Endodermal cell (in vitro differentiated cells): ENCODE results near the gene PATE2. TPM values are rescaled to one million over a fixed set of nuclear protein-coding genes. Genes with fewer than 3 reads are reported as not detected.

Experiments
- DNase-seq: peaks from one replicate; pipeline ENCODE4 v3.0.0-alpha.2; 2017
- H3K27ac ChIP-seq: 2 replicates; pipeline ENCODE4 v1.5.1; 2013; ENCODE audit warnings: mild to moderate bottlenecking, low read depth, low read length, moderate library complexity
- H3K27me3 ChIP-seq: 2 replicates; pipeline ENCODE4 v1.6.1; 2013; ENCODE audit warnings: mild to moderate bottlenecking, low read length, moderate library complexity; ENCODE audit not compliant: insufficient read depth, control insufficient read depth, poor library complexity, severe bottlenecking
- H3K36me3 ChIP-seq: 2 replicates; pipeline ENCODE4 v1.7.0; 2013; ENCODE audit warnings: mild to moderate bottlenecking, low read length, moderate library complexity; ENCODE audit not compliant: control insufficient read depth, insufficient read depth
- H3K4me1 ChIP-seq: one replicate; pipeline ENCODE4 v1.7.0; 2013; ENCODE audit warnings: low read length; ENCODE audit not compliant: control insufficient read depth, insufficient read depth
- H3K4me3 ChIP-seq: 2 replicates; pipeline ENCODE4 v1.5.1; 2013; ENCODE audit warnings: mild to moderate bottlenecking, low read length, moderate library complexity
- H3K9ac ChIP-seq: 2 replicates; pipeline ENCODE4 v1.6.1; 2013; ENCODE audit warnings: mild to moderate bottlenecking, low read length, moderate library complexity; ENCODE audit not compliant: poor library complexity, severe bottlenecking; ENCODE audit errors: extremely low read depth
- H3K9me3 ChIP-seq: 2 replicates; pipeline ENCODE4 v1.6.1; 2013; ENCODE audit warnings: mild to moderate bottlenecking, low read length, moderate library complexity; ENCODE audit not compliant: control insufficient read depth
- H3K27ac Mint-ChIP-seq: 2 replicates; pipeline ENCODE4 v1.8.0; 2020; ENCODE audit warnings: mixed read lengths
- H3K27me3 Mint-ChIP-seq: 2 replicates; pipeline ENCODE4 v1.8.0; 2021; ENCODE audit warnings: mild to moderate bottlenecking, mixed read lengths; ENCODE audit not compliant: insufficient read depth
- H3K36me3 Mint-ChIP-seq: 2 replicates; pipeline ENCODE4 v1.8.0; 2020; ENCODE audit warnings: low read depth, mixed read lengths
- H3K4me1 Mint-ChIP-seq: 2 replicates; pipeline ENCODE4 v1.8.0; 2020; ENCODE audit warnings: mixed read lengths
- H3K4me3 Mint-ChIP-seq: 2 replicates; pipeline ENCODE4 v1.8.0; 2020; ENCODE audit warnings: mild to moderate bottlenecking, moderate library complexity, mixed read lengths
- H3K9me3 Mint-ChIP-seq: 2 replicates; pipeline ENCODE4 v1.8.0; 2020; ENCODE audit warnings: mild to moderate bottlenecking, mixed read lengths
- CTCF ChIP-seq: fragments of 200-600 bp; sonication (generic); conservative IDR thresholded peaks from 2 replicates; pipeline ENCODE4 v1.5.0; 2021; ENCODE audit warnings: antibody characterized with exemption, mild to moderate bottlenecking
- WGBS, 2 experiments: methylation state at CpG; one replicate each; pipeline versions ENCODE4 v1.1.5 to v1.1.7; 2013; ENCODE audit warnings: missing lambda C conversion rate in 2 of 2, mixed read lengths in 1 of 2; ENCODE audit not compliant: insufficient coverage in 1 of 2, insufficient read length in 1 of 2; 5-methylcytosine and 5-hydroxymethylcytosine counted together
- total RNA-seq, 2 donors: library from RNA; stranded (reverse); fragmentation: NEBNext Ultra II Directional in 1 of 2; extraction: Animal tissue kit (Norgen Biotek cat#: 25700) in 1 of 2; gene quantifications; 2 replicates in 1 of 2; 3 replicates in 1 of 2; pipeline ENCODE4 v1.2.1, GENCODE V29; 2021

The PATE2 gene
- total RNA-seq, 2 donors from 2014 or later: 0.79 TPM; not detected in 1

- H3K9ac ChIP-seq: no peak overlapping the region
- DNase-seq: no peak
- Mint-ChIP-seq H3K9me3 (peaks cover 20% of the 10 kb centered on the region), H3K4me1 (no peaks in the 10 kb centered on the region), H3K27ac (no peak overlapping the region), H3K27me3 (no peaks in the 10 kb centered on the region), H3K36me3 (no peaks in the 10 kb centered on the region), H3K4me3 (no peak overlapping the region)
- no peak for TF ChIP-seq CTCF
- no peaks in the 10 kb centered on the region for H3K4me1 ChIP-seq
- WGBS, 2 experiments: 57% methylated on average over 1 of the region's 2 CpGs; no CpG with 5 or more reads in 1 of the 2 experiments
- H3K27ac ChIP-seq: no peak overlapping the region
- H3K36me3 ChIP-seq: no peaks in the 10 kb centered on the region
- H3K9me3 ChIP-seq: peaks cover 31% of the 10 kb centered on the region
- no peak overlapping the region for H3K4me3 ChIP-seq
- no peaks in the 10 kb centered on the region for H3K27me3 ChIP-seq
Observed at GRCh38 chr11:125799808-125800207, 21.2 kb upstream of the PATE2 start.

GRCh38 chr11:125797641-125798040, 19.0 kb upstream of the PATE2 start:
- H3K27me3 Mint-ChIP-seq: peaks cover 5% of the 10 kb centered on the region
- no peaks in the 10 kb centered on the region for H3K36me3 Mint-ChIP-seq
- Histone ChIP-seq H3K27ac (no peak overlapping the region), H3K4me1 (no peaks in the 10 kb centered on the region), H3K9me3 (peaks cover 24% of the 10 kb centered on the region), H3K4me3 (no peak overlapping the region), H3K9ac (no peak overlapping the region), H3K27me3 (no peaks in the 10 kb centered on the region), H3K36me3 (no peaks in the 10 kb centered on the region)
- no peak overlapping the region for H3K27ac Mint-ChIP-seq
- no peaks in the 10 kb centered on the region for H3K4me1 Mint-ChIP-seq
- WGBS, 2 experiments: 54 to 66% methylated on average over 4 of the region's 4 CpGs
- peaks cover 21% of the 10 kb centered on the region for H3K9me3 Mint-ChIP-seq
- no peak for TF ChIP-seq CTCF
- peak; percentile 71 for DNase-seq
- no peak overlapping the region for H3K4me3 Mint-ChIP-seq

GRCh38 chr11:125790825-125791224, 12.2 kb upstream of the PATE2 start:
- no peak overlapping the region for H3K4me3 Mint-ChIP-seq
- H3K9me3 ChIP-seq: peaks cover 5% of the 10 kb centered on the region
- peaks cover 11% of the 10 kb centered on the region for H3K9me3 Mint-ChIP-seq
- H3K4me1 Mint-ChIP-seq: peaks cover 2% of the 10 kb centered on the region
- no peak overlapping the region for H3K9ac ChIP-seq
- no peak for TF ChIP-seq CTCF
- no peak for DNase-seq
- no peaks in the 10 kb centered on the region for H3K36me3 Mint-ChIP-seq
- no peak overlapping the region for H3K4me3 ChIP-seq
- no peaks in the 10 kb centered on the region for H3K27me3 ChIP-seq
- no peaks in the 10 kb centered on the region for H3K36me3 ChIP-seq
- H3K4me1 ChIP-seq: no peaks in the 10 kb centered on the region
- no peak overlapping the region for H3K27ac Mint-ChIP-seq
- WGBS, 2 experiments: 83 to 89% methylated on average over 2 to 4 of the region's 4 CpGs
- H3K27ac ChIP-seq: no peak overlapping the region
- peaks cover 5% of the 10 kb centered on the region for H3K27me3 Mint-ChIP-seq
